KMS-11 (cell line): ENCODE data around the gene ANKLE2.

Source experiments
- H2AFZ ChIP-seq: fragments of 200-600 bp; sonication (generic); 2 replicates; pipeline ENCODE4 v1.6.1; 2016; ENCODE audit warnings: antibody characterized with exemption, mixed run types, low read depth
- H3K27ac ChIP-seq: fragments of 200-600 bp; sonication (generic); 2 replicates; pipeline ENCODE4 v1.6.1; 2016; ENCODE audit warnings: mild to moderate bottlenecking, mixed run types
- H3K27me3 ChIP-seq: fragments of 200-600 bp; sonication (generic); 2 replicates; pipeline ENCODE4 v1.6.1; 2017; ENCODE audit warnings: mild to moderate bottlenecking, low read depth, mixed run types, moderate library complexity; ENCODE audit not compliant: insufficient read depth
- H3K36me3 ChIP-seq: fragments of 200-600 bp; sonication (generic); 2 replicates; pipeline ENCODE4 v1.6.1; 2017; ENCODE audit warnings: mild to moderate bottlenecking, mixed run types; ENCODE audit not compliant: insufficient read depth
- H3K4me1 ChIP-seq: fragments of 200-600 bp; sonication (generic); 2 replicates; pipeline ENCODE4 v1.6.1; 2016; ENCODE audit warnings: mild to moderate bottlenecking, low read depth, mixed run types; ENCODE audit not compliant: poor library complexity, severe bottlenecking
- H3K4me2 ChIP-seq: fragments of 200-600 bp; sonication (generic); 2 replicates; pipeline ENCODE4 v1.7.0; 2016; ENCODE audit warnings: mild to moderate bottlenecking, mixed run types
- H3K4me3 ChIP-seq: fragments of 200-600 bp; sonication (generic); IDR thresholded peaks from 2 replicates; pipeline ENCODE4 v1.6.1; 2017; ENCODE audit warnings: low read depth, low read length, mixed read lengths; ENCODE audit not compliant: insufficient read depth
- H3K79me2 ChIP-seq: fragments of 200-600 bp; sonication (generic); 2 replicates; pipeline ENCODE4 v1.6.1; 2016; ENCODE audit warnings: low read depth, mixed run types; ENCODE audit not compliant: insufficient read depth
- H3K9ac ChIP-seq: fragments of 200-600 bp; sonication (generic); 2 replicates; pipeline ENCODE4 v1.6.1; 2016; ENCODE audit warnings: mild to moderate bottlenecking, mixed run types
- H4K20me1 ChIP-seq: fragments of 200-600 bp; sonication (generic); 2 replicates; pipeline ENCODE4 v1.6.1; 2016; ENCODE audit warnings: mild to moderate bottlenecking, mixed run types; ENCODE audit not compliant: insufficient read depth
- TF ChIP-seq, protein P1 (sequence below): fragments of 200-600 bp; sonication (generic); conservative IDR thresholded peaks from 2 replicates; pipeline ENCODE4 v1.6.1; 2017; ENCODE audit warnings: low read depth, mild to moderate bottlenecking, antibody characterized with exemption, low read length, moderate library complexity, mixed read lengths

The ANKLE2 gene

GRCh38 chr12:132739600-132740312, 21.9 kb downstream of the ANKLE2 start:
- Histone ChIP-seq H2AFZ (no peak overlapping the region), H3K27me3 (no peaks in the 10 kb centered on the region), H3K36me3 (no peaks in the 10 kb centered on the region; the same call in 1 of the 2 replicates), H4K20me1 (no peaks in the 10 kb centered on the region), H3K27ac (no peak overlapping the region), H3K79me2 (no peaks in the 10 kb centered on the region), H3K4me3 (no peak overlapping the region), H3K9ac (no peak overlapping the region), H3K4me1 (no peaks in the 10 kb centered on the region), H3K4me2 (no peak overlapping the region)
- TF ChIP-seq, protein P1, sequence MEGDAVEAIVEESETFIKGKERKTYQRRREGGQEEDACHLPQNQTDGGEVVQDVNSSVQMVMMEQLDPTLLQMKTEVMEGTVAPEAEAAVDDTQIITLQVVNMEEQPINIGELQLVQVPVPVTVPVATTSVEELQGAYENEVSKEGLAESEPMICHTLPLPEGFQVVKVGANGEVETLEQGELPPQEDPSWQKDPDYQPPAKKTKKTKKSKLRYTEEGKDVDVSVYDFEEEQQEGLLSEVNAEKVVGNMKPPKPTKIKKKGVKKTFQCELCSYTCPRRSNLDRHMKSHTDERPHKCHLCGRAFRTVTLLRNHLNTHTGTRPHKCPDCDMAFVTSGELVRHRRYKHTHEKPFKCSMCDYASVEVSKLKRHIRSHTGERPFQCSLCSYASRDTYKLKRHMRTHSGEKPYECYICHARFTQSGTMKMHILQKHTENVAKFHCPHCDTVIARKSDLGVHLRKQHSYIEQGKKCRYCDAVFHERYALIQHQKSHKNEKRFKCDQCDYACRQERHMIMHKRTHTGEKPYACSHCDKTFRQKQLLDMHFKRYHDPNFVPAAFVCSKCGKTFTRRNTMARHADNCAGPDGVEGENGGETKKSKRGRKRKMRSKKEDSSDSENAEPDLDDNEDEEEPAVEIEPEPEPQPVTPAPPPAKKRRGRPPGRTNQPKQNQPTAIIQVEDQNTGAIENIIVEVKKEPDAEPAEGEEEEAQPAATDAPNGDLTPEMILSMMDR, result no peak

DNA sequence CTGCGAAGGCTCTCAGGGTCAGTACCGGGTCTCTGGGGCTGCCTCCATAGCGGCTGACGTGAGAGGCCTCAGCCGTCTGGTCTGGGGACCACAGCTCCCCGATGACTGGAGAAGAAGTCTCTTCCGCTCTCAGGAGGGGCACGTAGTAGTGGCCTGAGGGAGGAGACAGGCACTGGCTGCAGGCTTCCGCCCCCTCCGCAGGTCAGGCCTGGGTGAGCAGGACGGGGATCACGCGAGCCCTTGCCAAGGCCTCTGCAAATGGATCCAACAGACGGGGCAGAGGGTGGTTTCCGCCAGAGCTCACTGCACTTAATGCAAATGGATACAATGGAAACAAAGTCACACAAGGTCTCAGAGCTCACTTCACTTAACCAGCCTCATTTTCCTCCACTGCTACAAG, 24.7 kb downstream of the ANKLE2 start:
- Histone ChIP-seq H3K4me2 (no peak overlapping the region), H3K27ac (no peak overlapping the region), H3K36me3 (no peaks in the 10 kb centered on the region; the same call in 1 of the 2 replicates), H2AFZ (no peak overlapping the region), H3K9ac (no peak overlapping the region), H3K79me2 (no peaks in the 10 kb centered on the region), H3K27me3 (no peaks in the 10 kb centered on the region), H3K4me3 (no peak overlapping the region), H4K20me1 (no peaks in the 10 kb centered on the region), H3K4me1 (no peaks in the 10 kb centered on the region)
- TF ChIP-seq, protein P1, result no peak

GRCh38 chr12:132736378-132736777, 25.3 kb downstream of the ANKLE2 start:
- Histone ChIP-seq H3K4me1 (no peaks in the 10 kb centered on the region), H3K4me2 (no peak overlapping the region), H3K9ac (no peak overlapping the region), H2AFZ (no peak overlapping the region), H3K27ac (no peak overlapping the region), H3K4me3 (no peak overlapping the region), H3K79me2 (no peaks in the 10 kb centered on the region), H3K27me3 (no peaks in the 10 kb centered on the region), H3K36me3 (no peaks in the 10 kb centered on the region; the same call in 1 of the 2 replicates), H4K20me1 (no peaks in the 10 kb centered on the region)
- TF ChIP-seq, protein P1, result no peak

DNA sequence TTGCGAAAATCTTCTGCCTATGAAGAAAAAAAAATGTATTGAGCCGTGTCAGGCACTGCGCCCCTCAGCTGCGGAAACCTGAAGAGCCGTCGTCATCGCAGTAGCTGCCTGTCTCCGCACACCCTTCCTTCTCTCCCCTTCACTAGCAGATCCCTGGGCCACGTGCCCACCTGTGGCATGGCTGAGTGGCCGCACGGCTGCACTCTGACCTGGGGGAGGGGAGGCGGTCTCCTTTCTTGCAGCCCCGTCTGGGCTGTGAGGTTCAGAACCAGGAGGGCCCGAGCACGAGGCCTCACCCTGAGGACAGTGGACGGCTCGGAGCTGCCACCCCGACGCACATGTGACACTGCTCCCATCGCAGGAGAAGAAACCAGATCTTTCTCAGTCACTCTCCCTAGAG, 26.1 kb downstream of the ANKLE2 start:
- H4K20me1 ChIP-seq, result no peaks in the 10 kb centered on the region
- H3K4me1 ChIP-seq, result no peaks in the 10 kb centered on the region
- TF ChIP-seq, protein P1, result no peak
- no peak overlapping the region for H3K9ac ChIP-seq
- H3K36me3 ChIP-seq, result no peaks in the 10 kb centered on the region; the same call in 1 of the 2 replicates
- no peaks in the 10 kb centered on the region for H3K79me2 ChIP-seq
- H3K27ac ChIP-seq, result no peak overlapping the region
- no peak overlapping the region for H2AFZ ChIP-seq
- no peak overlapping the region for H3K4me3 ChIP-seq
- no peak overlapping the region for H3K4me2 ChIP-seq
- no peaks in the 10 kb centered on the region for H3K27me3 ChIP-seq
